Fibroblast of gingiva (primary cell): ENCODE results near the gene FBXO31.
"Not testable (repeated sequence)": the region's sequence is repeated elsewhere in the genome, so short reads cannot be mapped to it uniquely, and the experiment has no call there.

Experiments used
- DNase-seq: peaks from one replicate; pipeline ENCODE4 v3.0.0-alpha.2; 2011; ENCODE audit warnings: low read depth

The FBXO31 gene

DNA sequence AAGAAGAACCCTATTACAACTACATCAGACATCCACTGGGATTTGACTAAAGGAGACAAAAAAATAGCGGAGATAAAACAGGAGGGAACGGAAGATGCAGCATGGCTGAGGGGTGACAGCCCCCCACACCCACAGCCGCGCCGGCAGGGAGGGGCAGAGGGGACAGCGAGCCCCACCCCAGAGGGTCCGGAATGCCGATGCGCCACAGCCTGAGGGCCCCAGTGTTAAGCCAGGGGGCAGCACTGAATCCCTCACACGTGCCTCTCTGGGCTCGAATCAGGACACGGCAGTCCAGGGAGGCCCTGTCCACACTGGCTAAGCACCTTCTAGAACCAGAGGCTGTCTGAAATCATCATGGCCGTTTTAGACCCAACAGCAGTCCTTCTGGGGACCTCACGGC lies 27.4 kb upstream of the FBXO31 start:
- no peak for DNase-seq

DNA sequence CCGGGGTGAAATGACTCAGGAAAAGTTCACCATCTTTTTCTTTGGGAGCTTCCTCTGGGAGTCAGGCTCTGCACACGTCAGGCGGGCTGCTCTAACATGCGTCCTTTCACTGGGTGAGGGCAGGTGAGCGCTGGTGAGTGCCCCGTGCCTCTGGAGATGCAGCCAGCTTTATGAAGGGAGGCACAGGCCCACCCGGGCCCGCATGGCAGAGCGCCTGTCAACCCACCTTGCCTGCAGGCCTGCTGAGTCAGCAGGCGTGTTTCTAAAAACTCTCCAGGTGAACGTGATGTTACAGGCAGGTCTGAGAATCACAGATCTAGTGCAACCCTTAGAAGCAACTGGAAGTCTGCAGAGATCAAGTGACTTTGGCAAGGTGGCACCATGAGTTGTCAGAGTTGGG lies 27.0 kb upstream of the FBXO31 start:
- no peak for DNase-seq

DNA sequence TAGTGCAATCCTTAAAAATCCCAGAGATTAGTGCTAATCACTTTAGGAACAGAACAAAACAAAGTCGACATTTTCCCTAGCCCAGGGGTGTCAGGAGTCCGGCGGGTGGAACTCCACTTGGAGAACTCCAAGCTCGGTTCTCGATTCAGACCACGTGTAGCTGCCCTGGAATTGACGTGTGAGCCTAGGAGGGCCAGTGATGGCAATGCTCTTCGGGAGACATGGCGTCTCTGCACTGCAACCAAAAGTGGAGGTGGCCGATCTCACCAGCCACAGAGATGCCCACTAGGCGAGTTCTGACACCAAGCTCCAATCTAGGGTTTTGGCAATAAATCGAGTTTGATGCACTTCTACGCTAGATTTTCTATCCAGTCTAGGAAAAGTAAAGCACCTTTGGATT lies 26.2 kb upstream of the FBXO31 start:
- DNase-seq = no peak

DNA sequence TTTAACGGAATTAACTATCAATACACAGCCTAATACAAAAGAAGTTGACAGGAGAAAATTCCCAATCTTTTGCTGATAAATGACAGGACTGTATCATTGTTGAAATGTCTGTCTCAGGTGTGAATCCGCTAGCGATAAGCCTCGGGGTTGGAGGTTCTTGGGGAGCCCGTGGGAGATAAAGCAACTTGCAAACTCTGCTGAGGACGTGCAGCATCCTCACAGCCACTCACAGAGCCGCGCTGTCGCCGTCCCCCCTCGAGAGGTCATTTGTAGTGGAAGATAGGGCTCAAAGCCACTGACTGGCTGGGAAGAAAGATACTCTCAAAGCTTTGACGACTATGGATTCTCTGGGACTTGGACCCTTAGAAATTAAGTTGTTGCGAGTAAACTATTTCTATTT lies 25.6 kb upstream of the FBXO31 start:
- DNase-seq = no peak

DNA sequence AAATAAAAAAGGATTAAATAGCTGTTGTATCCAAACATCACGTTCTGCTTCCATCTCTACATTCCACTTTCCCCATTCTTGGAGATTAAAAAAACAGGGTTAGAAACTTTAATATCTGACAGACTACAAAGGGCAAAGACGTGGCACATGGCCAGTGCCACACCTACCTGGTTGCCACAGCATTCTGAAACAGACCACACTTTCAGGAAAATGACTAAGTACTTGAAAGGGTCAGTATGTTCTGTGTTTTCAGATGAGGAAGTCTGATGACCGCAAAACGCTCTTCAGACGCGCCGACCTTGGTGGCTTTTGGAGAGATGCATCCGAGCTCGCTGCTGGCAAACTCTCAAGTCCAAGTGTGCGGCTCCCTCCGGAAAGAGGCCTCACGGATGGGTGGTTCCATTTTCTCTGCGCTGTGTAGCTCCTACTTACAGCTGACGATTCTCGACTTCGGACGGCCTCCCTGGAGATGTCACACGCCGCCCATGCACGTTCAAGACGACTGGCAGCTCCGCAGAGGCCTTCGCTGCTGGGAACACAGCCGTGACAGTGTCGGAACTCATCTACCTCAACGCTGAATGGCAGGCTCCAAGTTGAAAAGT lies 24.0 kb upstream of the FBXO31 start:
- no peak for DNase-seq

DNA sequence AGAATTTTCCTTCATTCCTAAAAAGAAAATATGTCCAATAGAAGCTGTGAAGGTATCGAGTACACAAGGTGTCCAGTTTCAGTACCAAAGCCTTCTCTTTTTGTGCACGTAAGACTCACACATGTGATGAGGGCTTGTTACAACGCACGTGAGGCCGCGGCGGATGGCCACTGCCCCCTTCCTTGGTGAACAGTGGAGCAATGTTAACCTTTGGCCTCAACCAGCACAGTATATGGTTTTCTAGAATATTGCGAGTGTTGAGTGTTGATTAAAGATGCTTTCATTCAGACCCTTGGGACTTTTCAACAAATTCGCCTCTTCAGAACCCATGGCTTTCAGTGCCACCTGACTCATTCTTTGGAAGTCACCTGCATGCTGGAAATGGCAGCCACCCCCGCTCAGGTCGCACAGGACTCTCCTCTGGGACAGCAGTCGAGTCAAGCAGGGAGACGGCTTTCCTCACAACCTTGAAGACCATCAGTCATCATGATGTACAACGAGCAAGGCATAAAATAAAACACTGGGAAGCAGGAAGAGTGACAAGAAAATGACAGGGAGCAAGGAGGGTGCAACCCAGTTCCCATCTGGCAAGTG lies 23.0 kb upstream of the FBXO31 start:
- no peak for DNase-seq

DNA sequence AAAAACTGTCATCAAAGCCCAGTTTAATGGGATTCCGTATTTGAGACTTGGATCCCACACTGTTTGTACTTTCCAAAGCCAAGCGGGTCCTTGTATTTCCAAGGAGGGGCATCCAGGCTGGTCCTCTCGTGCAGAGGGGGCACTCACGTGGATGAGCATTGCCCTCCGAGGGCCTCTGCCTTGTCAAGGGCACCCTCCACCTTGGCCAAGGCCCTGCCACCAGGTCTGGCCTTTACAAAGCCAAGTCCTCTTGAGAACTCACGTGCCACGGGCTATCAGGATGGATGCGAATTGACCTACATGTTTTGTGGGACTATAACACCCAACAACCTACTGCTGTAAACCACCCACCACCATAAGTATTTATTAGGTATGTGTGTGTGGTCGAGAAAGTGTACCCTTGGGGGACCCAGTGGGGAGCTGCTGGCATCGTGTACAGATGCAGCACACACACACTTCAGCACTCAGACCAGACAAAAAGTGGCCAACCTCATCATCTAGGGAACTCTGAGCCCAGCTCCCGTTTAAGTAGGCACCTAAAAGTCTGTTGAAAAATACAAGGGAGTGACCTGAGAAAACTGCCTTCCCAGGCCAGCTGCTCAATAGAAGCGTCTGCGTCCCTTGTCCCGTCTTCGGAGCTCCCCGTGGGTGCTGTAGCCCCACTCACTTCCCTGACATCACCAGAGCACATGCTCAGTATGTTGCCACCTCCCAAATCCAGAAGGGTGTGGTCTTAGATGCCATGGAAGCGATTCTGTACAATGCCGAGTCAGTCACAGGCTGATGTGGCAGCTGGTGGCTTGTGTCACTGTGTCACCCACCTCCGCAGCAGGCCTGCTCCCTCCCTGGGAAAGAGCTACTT lies 21.4 kb upstream of the FBXO31 start:
- no peak for DNase-seq

DNA sequence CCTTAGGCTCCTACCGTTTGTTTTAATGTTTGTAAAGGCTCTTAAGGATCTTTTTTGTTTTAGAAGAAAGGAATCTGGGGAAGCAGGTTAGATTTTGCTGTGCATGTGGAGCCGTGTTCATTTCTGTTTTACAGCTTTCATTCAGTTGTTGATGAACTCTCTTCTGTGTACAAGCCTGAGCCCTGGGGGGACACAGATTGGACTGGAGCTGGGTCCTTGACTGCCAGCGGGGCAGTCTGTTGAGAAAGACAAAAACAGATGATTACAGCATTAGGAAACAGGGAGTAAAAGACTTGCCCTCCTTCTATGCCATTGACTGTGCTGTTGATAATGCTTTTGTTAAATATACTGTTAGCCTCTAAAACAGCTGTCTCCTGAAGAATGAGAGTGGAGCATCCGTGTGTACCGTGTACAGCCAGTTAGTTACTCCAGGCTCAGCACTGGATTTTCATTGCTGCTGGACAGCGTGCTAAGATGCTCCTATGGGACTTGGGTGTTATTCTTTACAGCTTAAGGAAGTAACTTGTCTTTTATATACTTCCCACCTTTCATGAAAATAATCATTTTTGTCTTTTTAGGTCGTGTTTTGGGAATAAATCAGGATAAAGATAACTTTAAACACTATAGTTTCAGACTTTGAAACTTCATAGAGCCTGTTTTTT lies 11.7 kb upstream of the FBXO31 start:
- DNase-seq = no peak

DNA sequence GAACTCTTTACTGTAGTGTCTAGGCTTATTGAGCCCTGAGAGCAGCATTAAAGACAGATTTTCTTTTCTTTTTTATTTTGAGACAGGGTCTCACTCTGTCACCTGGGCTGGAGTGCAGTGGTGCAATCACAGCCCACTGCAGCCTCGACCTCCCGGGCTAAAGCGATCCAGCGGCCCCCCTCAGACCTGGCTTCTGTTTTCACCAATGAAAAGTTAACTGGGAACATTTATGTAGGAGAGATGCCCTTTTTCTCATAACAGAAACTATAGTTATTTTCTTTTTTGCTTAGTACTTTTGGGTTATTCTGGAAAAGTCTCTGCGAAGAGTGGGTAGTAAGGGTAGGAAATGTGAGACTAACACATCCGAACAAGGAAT lies 10.1 kb upstream of the FBXO31 start:
- DNase-seq = no peak

DNA sequence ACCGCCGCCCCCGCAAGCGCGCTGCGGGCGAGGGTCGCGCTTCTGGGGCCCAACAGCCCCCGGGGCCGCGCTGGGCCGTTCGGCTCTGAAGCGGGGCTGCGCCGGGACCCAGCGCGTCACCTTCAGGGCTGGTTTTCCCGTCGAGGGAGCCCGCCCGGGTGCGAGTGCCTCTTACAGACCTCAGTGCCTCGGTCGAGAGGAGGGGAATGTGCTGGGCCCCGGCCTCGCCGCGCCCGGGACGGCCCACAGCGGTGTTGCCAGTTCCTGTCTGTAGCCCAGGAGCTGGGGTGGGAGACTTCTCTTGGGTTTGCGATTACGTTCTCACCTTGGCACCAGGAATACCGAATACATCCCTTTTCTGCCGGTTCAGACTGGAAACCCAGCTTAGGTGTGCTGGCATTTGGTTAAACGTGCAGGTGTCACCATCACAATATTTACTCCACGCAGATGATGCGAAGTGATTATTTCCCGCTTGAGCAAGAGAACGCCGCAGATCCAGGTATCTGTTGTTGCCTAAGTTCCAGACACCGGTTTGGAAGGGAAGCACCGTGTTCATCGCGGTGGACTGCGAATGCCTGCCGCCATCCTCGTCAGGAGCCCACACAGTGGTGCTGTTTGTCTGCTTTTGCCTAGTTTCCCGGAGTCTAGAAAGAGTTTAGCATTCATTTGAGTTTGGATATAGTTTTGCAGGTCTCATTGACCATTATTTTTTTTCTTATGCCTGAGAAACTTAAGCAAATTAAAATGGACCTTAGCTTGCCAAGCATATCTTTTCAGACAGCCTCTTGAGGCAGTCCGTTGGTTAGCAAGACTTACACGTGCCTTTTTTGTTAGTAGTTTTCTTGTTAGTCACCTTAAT lies 9.5 kb upstream of the FBXO31 start:
- peak; percentile 27 for DNase-seq

DNA sequence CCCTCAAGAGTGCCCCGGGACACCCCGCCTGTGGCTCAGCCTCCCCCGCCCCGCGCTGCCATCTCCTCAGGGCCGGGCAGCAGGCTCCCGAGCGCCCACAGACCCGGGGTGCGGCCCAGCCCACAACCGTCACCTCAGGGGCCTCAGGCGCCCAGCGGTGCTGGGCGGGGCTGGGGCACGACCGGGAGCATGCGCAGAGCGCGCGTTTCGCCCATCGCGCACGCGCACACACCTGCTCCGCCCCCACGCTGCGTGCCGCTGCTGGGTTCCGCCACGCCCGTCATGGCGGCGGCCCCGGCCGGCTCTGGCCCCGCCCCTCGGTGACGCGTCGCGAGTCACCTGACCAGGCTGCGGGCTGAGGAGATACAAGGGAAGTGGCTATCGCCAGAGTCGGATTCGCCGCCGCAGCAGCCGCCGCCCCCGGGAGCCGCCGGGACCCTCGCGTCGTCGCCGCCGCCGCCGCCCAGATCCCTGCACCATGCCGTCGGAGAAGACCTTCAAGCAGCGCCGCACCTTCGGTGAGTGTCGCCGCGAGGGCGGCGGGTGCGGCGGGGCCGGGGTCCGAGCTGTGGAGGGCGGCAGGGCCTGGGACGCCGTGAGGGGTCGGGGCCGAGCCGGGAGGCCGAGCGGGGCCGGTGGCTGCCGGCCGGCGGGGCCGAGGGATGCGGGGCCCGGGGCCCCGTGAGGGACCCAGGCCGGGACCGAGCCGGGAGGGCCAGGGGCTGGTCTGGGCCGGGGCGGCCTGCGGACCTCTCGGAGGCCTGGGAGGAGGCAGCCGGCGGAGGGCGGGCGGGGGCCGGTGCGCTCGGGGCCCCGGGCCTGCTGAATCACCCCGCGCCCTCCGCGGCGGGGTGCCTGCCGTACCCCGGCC lies 8.6 kb upstream of the FBXO31 start, which contains the start of gene MAP1LC3B:
TSS of gene MAP1LC3B (plus strand) at position 387 of the 871 bp plus-strand sequence. CDS start at position 479, 92 bp downstream.
- DNase-seq = peak; percentile 96

DNA sequence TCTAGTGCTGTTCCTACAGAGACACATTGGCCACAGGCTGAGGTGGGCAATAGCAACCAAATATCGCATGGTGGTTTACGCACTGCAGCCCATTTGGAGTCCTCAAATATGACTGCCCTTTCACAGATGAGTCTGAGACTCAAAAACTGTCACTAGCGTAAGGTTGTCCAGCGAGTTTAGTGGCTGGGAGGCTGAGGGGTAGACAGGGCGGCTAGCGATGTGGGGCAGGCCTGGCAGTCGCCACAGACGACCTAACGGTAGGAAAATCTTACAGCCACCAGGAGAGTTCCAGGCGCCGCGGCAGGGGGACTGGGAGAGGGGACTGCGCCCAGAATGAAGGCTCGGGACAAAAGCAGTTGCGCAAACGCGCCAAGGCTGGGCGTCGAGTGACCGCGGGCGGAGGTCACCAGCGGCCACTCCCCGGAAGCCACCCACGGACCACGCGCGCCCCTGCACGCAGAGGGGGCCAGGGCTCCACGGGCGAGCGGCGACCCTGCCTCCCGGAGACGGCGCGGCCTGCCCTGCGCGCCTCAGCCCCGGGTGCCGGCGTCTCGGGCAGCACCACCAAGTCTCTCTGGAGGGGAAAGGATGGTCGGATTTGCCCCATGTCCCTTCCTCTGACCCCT lies 7.9 kb upstream of the FBXO31 start:
- DNase-seq = peak; percentile 39

DNA sequence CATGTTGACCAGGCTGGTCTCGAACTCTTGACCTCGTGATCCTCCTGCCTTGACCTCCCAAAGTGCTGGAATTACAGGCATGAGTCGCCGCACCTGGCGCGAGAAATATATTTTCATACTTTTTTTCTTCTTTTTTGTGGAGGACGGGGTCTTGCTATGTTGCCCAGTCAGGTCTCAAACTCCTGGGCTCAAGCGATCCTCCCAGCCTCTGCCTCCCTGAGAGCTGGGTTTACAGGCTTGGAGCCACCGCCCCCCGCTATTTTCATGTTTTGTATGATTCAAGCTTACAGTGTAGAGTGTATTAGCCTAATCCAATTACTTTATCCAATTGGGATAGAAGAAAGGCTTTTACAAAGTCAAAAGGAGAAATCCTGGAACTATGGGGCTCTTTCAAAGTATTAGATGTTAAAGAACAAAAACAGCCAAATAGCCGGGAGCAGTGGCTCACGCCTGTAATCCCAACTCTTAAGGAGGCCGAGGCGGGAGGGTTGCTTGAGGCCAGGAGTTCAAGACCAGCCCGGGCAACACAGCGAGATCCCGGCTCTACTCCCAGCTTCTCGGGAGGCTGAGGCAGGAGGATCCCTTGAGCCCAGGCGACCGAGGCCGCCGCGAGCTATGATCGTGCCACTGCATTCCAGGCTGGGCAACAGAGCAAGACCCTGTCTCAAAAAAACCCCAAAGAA lies 7.2 kb upstream of the FBXO31 start:
- DNase-seq = no peak

DNA sequence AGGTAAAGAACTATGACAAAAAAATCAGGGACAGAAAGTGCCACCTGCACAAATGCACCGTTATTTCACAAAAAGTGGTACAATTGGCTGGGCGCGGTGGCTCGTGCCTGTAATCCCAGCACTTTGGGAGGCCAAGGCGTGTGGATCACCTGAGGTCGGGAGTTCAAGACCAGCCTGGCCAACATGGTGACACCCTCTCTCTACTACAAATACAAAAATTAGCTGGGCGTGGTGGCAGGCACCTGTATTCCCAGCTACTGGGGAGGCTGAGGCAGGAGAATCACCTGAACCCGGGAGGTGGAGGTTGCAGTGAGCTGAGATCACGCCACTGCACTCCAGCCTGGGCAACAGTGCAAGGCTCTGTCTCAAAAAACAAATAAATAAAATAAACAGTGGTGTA lies 6.3 kb upstream of the FBXO31 start:
- not testable (repeated sequence) for DNase-seq

DNA sequence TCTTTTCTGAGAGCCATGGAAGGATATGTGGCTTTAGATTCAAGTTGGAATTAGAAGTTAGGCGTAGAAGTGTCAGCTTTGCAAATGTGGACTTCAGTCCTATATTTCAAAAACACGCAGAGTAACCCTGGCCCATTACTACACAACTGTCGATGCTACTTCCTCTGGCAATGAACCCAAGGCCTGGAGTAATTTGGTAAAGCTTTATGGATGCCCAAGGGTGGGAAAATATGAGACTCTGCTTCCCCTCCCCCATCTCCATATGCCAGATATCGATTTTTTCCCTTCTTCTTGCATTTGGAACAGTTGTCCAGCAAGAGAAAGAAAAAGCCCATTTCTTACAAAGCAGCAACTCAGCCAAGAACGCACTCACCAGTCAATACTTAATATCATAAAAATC lies 5.7 kb upstream of the FBXO31 start:
- no peak for DNase-seq

DNA sequence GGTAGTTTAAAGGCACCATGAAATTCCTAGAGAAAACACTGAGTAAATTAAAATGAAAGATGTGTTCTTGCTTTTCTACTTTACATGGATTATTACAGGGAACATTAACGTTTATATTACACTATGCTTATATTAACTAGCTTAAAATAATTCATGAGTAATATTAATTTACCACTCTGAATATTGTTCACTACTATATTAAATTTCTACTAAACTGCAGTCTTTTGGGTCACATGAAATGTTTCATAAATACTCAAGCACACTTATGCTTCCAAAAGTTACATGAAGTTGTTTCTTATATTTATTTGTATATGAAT lies 5.2 kb upstream of the FBXO31 start:
- no peak for DNase-seq

DNA sequence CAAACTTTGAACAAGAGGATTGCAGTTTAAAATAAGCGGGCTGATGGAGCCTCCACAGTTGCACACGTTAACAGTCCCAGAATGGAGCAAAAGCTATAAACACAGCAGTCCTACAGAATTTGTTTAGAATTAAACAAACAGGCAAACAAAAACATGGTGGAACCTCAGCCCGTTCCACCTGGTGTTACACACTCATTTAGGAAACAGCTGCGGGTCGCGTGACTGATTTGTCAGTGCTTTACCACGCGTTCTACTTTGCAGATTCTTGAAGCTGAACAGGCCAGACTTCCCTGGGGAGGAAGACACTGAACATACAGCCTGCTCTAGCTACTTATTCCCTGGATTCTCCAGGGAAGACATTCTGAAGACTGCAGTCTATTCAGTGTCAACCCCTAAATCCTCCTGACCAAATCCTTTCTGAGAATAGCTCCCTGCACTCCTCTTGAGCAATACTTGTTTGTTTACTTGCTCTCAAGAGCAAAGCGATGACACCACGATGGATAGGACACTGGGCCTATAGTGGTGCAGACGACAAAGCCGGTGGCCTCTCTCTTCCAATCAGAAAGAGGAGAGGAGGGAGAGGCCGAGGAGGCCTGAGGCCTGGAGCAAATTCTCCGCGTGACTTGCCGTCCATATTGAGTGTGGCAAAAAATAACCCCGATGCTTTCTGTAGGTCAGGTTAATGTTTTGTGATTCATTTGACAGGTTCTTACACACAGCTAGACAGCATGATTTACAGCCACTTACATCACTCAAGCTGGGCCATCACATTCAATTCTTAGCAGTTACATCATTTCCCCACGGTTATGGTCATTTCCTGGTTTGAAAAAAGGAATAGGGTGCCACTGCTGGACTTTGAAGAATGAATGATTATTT lies 4.6 kb upstream of the FBXO31 start:
- peak; percentile 99 for DNase-seq

DNA sequence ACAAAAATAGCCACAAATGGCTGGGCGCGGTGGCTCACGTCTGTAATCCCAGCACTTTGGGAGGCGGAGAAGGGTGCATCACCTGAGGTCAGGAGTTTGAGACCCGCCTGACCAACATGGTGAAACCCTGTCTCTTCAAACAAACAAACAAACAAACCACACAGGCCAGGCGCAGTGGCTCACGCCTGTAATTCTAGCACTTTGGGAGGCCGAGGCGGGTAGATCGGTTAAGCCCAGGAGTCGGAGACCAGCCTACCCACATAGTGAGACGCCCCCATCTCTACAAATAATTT lies 1.2 kb upstream of the FBXO31 start:
- not testable (repeated sequence) for DNase-seq
